Measurements from ENCODE around the gene ITGA6.

The ITGA6 gene

GRCh38 chr2:172403881-172404468, 23.4 kb upstream of the ITGA6 start:
- DNase-seq (ENCODE audit: low read depth): no peak
- no peak for TF ChIP-seq CTCF (IDR thresholded peaks at IDR 0.05; ENCODE audit: control insufficient read depth, insufficient read depth, low read depth, low read length, missing control alignments)
- no peak overlapping the region for H3K4me3 ChIP-seq (ENCODE audit: control insufficient read depth, low read depth, low read length)

- no peak overlapping the region for H3K4me3 ChIP-seq (ENCODE audit: control insufficient read depth, low read depth, low read length)
- TF ChIP-seq CTCF (IDR thresholded peaks at IDR 0.05; ENCODE audit: control insufficient read depth, insufficient read depth, low read depth, low read length, missing control alignments): no peak
- DNase-seq (ENCODE audit: low read depth): peak; percentile 61
Measured at GRCh38 chr2:172404824-172405223, 22.6 kb upstream of the ITGA6 start.

DNA sequence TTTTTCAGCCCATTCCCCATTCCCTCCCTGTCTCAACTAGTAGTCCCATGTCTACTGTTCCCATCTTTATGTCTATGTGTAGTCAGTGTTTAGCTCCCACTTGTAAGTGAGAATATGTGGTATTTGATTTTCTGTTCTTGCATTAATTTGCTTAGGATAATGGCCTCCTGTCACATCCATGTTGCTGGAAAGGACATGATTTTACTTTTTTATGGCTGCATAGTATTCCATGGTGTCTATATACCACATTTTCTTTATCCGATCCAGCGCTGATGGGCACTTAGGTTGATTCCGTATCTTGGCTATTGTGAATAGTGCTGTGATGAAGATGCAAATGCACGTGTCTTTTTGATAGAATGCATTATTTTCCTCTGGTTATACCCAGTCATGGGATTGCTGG, 21.7 kb upstream of the ITGA6 start:
- DNase-seq (ENCODE audit: low read depth): no peak
- TF ChIP-seq CTCF (IDR thresholded peaks at IDR 0.05; ENCODE audit: control insufficient read depth, insufficient read depth, low read depth, low read length, missing control alignments): no peak
- no peak overlapping the region for H3K4me3 ChIP-seq (ENCODE audit: control insufficient read depth, low read depth, low read length)

DNA sequence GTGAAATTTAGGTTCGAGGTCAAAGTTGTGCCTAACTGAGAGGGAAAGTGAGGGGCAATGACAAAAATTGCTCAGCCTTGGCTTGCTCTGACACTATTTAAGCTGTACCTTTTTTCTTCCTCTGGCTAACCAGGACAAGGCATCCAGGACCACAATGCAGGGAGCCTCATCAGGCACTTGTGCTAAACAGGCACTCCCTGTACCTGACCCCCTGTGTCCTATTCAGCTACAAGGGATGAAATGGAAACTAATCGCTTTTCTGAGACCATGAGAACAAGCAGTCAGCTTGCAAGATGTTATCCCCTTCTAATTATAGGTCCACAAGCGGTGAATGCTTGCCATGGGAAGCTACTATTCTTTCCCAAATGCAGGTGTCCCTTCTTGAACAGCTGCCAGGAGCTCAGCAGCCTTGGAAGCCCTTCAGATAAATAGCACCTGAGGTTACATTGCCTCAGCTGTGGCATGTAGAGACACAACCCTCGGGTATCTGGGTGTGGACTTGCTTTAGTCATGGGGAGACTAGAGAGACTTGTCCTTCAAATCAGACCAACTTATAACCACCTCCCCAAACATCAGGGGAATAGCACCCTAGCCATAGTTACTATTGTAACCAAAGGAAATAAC, 19.1 kb upstream of the ITGA6 start:
- H3K4me3 ChIP-seq (ENCODE audit: control insufficient read depth, low read depth, low read length): no peak overlapping the region
- DNase-seq (ENCODE audit: low read depth): no peak
- no peak for TF ChIP-seq CTCF (IDR thresholded peaks at IDR 0.05; ENCODE audit: control insufficient read depth, insufficient read depth, low read depth, low read length, missing control alignments)

- H3K4me3 ChIP-seq (ENCODE audit: control insufficient read depth, low read depth, low read length): no peak overlapping the region
- no peak for DNase-seq (ENCODE audit: low read depth)
- TF ChIP-seq CTCF (IDR thresholded peaks at IDR 0.05; ENCODE audit: control insufficient read depth, insufficient read depth, low read depth, low read length, missing control alignments): no peak
Measured at GRCh38 chr2:172409042-172409441, 18.3 kb upstream of the ITGA6 start.

DNA sequence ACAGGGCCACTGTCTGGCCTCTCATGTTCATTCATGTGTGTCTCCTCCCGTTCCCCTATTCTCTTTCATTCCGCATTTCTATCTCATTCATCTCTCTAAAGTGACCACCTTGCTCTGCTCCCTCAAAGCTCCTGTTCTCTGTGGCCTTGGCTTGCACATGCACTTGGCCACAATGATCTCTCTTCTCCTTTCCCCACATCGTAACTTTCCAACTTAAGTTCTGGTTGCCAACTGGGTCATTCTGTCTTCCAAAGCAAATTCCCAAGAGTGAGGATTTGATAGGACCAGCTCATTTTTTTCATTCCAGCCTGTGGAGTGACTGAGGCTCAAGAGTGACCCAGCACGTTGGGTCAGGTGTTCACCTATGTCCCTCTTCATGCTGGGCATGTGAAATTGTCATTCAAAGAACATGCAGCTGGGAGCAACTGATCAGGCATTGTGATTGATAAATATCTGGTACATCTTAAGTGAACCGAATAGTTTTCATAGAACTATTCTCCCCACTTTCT, 14.3 kb upstream of the ITGA6 start:
- no peak for DNase-seq (ENCODE audit: low read depth)
- no peak for TF ChIP-seq CTCF (IDR thresholded peaks at IDR 0.05; ENCODE audit: control insufficient read depth, insufficient read depth, low read depth, low read length, missing control alignments)
- H3K4me3 ChIP-seq (ENCODE audit: control insufficient read depth, low read depth, low read length): no peak overlapping the region

Data from AG09309 (cell line).